Stimulated activated CD8-positive, alpha-beta memory T cell treated with anti-CD3 and anti-CD28 coated beads, Interleukin-7, amount 100 ng/mL, for 1 hour (primary cell): ENCODE measurements around the gene INTS7.
"Not testable (repeated sequence)": the region's sequence is repeated elsewhere in the genome, so short reads cannot be mapped to it uniquely, and the experiment has no call there.

Experiments used
- DNase-seq, 2 donors: peaks; one replicate each; pipeline ENCODE4 v3.0.0-alpha.2; 2020; ENCODE audit warnings: low read depth in 2 of 2

The INTS7 gene

GRCh38 chr1:211978596-211978995 lies 56.8 kb downstream of the INTS7 start:
- no peak for DNase-seq

GRCh38 chr1:211975152-211975941 lies 60.0 kb downstream of the INTS7 start:
- DNase-seq, result no peak

- no peak for DNase-seq
Measured at GRCh38 chr1:211973541-211973940, 61.8 kb downstream of the INTS7 start.

GRCh38 chr1:211968200-211968834 lies 67.0 kb downstream of the INTS7 start:
- no peak for DNase-seq

- DNase-seq, result no peak
Measured at GRCh38 chr1:211967704-211968103, 67.7 kb downstream of the INTS7 start.

GRCh38 chr1:211965108-211965805 lies 70.1 kb downstream of the INTS7 start:
- no peak for DNase-seq

GRCh38 chr1:211959680-211960079 lies 75.7 kb downstream of the INTS7 start:
- DNase-seq, result no peak

GRCh38 chr1:211959221-211959620 lies 76.1 kb downstream of the INTS7 start:
- DNase-seq, result no peak

GRCh38 chr1:211954028-211954427 lies 81.3 kb downstream of the INTS7 start:
- not testable (repeated sequence) for DNase-seq

GRCh38 chr1:211953543-211953942 lies 81.8 kb downstream of the INTS7 start:
- not testable (repeated sequence) for DNase-seq

GRCh38 chr1:211952299-211952698 lies 83.1 kb downstream of the INTS7 start:
- no peak for DNase-seq

- DNase-seq, result no peak
Measured at GRCh38 chr1:211951856-211952255, 83.5 kb downstream of the INTS7 start.

GRCh38 chr1:211948377-211948776 lies 87.0 kb downstream of the INTS7 start:
- no peak for DNase-seq

GRCh38 chr1:211947396-211948295 lies 87.7 kb downstream of the INTS7 start:
- no peak for DNase-seq

- no peak for DNase-seq
Measured at GRCh38 chr1:211944733-211945500, 90.4 kb downstream of the INTS7 start.

GRCh38 chr1:211942583-211942982 lies 92.8 kb downstream of the INTS7 start:
- no peak for DNase-seq

- DNase-seq, result no peak
Measured at GRCh38 chr1:211939876-211940468, 95.4 kb downstream of the INTS7 start.

GRCh38 chr1:211938561-211938997 lies 96.8 kb downstream of the INTS7 start:
- no peak for DNase-seq

GRCh38 chr1:211937422-211937821 lies 97.9 kb downstream of the INTS7 start:
- not testable (repeated sequence) for DNase-seq

GRCh38 chr1:211935448-211935970 lies 99.8 kb downstream of the INTS7 start:
- DNase-seq, result no peak
